Stimulated activated memory B cell treated with anti-CD40 and anti-IgM and Interleukin-4, amounts not matched to agents 10 μg/mL and 1 μg/mL and 100 μg/mL, for 72 hours (primary cell): ENCODE measurements around the gene LIPC.

Experiments used
- ATAC-seq: fragments of 150-1000 bp; cut with Tn5 transposase; 2 replicates; pipeline ENCODE4 v1.10.0; 2021
- H3K27ac Mint-ChIP-seq: one replicate; pipeline ENCODE4 v1.8.0; 2022; ENCODE audit warnings: mild to moderate bottlenecking, mixed read lengths
- H3K27me3 Mint-ChIP-seq: one replicate; pipeline ENCODE4 v1.8.0; 2022; ENCODE audit warnings: mixed read lengths
- H3K36me3 Mint-ChIP-seq: one replicate; pipeline ENCODE4 v1.8.0; 2022; ENCODE audit warnings: mixed read lengths
- H3K4me1 Mint-ChIP-seq: one replicate; pipeline ENCODE4 v1.8.0; 2022; ENCODE audit warnings: mixed read lengths
- H3K4me3 Mint-ChIP-seq: one replicate; pipeline ENCODE4 v1.8.0; 2022; ENCODE audit warnings: mild to moderate bottlenecking, moderate library complexity, mixed read lengths
- H3K9me3 Mint-ChIP-seq: one replicate; pipeline ENCODE4 v1.8.0; 2022; ENCODE audit warnings: mixed read lengths

LIPC gene

DNA sequence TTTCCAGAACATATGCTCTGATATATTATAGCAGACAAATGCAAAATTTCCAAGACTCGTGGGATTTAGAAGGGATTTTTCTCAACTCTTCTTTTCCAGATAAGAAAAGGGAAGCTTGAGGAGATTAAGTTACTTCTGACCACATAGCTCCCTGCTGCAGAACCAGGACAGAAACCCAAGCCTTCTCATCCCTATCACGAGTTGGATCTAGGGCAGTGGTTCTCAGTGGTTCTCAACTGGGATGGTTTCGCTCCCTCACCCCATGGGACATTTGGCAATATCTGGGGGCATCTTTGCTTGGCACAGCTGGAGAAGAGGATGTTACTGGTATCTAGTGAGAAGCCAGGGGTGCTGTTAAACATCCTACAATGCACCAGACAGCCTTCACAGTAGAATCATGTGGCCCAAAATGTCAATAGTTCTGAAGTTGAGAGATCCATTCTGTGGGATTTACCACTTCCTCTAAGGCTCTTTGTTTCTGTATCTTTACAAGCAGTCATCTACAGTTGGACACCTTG is 64.2 kb downstream of the LIPC start:
- H3K4me1 Mint-ChIP-seq = no peaks in the 10 kb centered on the region
- H3K27me3 Mint-ChIP-seq = peaks cover 10% of the 10 kb centered on the region
- H3K4me3 Mint-ChIP-seq = no peak overlapping the region
- no peaks in the 10 kb centered on the region for H3K9me3 Mint-ChIP-seq
- H3K36me3 Mint-ChIP-seq = no peaks in the 10 kb centered on the region
- H3K27ac Mint-ChIP-seq = no peak overlapping the region
- no peak for ATAC-seq

DNA sequence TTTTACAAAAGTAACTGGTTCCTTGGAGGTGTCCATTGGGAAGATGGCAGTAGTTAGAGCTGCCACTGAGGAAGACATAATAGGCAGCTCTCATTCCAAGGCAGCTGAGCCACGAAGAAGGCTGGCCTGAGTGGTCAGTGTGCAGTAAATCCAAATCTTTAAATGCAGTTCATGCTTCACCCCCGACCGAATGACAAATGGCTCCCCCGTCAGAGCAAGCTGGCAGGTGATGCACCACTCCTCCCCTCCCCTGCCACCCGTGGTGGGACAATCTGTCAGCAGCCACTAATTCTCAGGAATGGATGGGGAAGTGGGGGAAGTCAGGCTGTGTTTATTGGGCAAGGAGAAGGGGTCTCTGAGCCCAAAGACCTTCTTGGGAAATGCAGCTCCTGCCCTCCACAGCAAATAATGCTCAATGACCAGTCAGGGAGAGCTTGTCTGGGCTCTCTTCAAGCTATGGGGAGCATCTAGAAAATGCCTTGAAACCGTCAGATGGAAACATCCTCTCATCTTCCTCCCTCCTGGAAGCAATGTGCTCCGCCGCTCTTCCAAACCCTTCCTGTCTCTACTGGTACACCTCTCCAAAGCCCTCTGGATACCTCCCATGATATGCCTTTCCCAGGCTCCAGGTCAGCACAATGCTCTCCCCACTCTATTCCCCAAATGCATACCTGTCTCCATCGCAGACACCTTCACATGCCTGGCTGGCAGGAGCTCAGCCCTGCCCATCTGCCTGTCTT is 65.4 kb downstream of the LIPC start:
- Mint-ChIP-seq H3K27ac (no peak overlapping the region), H3K9me3 (no peaks in the 10 kb centered on the region), H3K4me3 (no peak overlapping the region), H3K4me1 (no peaks in the 10 kb centered on the region), H3K36me3 (no peaks in the 10 kb centered on the region), H3K27me3 (peaks cover 22% of the 10 kb centered on the region)
- ATAC-seq = no peak

DNA sequence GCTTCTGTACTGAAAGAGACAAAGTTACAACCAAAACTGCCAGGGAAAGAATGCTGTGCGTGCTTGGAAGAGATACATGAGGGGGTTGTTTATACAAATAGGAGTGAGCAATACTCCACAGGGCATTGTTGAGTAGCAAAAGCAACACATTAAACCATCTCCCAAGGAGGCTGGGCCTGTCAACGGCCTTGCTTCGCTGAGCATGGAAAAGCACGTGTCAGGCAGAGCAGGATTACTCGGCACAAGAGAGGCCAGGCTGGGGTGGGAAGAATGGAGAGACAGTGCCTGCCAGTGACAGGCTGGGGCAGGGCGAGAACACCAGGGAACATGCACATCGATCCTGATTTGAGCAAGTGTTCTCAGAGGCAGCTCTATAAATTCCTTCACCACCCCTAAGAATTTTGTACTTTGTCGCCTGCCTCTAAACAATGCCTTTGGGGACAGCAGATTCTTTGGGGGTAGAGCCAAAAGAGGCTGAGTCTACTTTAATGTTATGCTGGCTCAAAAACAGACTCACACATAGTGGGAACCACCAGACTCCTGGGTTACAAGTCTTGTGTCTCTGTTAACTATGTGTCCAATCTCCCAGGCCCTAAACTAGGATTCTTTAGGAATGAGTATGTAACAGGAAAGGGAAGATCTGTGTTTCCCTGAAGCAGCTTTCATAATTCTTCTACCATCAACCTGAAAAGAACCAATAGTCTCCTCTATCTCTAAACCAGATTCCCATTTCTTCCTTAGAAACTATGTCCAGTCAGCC is 67.2 kb downstream of the LIPC start:
- ATAC-seq = no peak
- no peaks in the 10 kb centered on the region for H3K36me3 Mint-ChIP-seq
- H3K4me3 Mint-ChIP-seq = no peak overlapping the region
- peaks cover 25% of the 10 kb centered on the region for H3K27me3 Mint-ChIP-seq
- H3K27ac Mint-ChIP-seq = no peak overlapping the region
- H3K4me1 Mint-ChIP-seq = no peaks in the 10 kb centered on the region
- H3K9me3 Mint-ChIP-seq = no peaks in the 10 kb centered on the region

DNA sequence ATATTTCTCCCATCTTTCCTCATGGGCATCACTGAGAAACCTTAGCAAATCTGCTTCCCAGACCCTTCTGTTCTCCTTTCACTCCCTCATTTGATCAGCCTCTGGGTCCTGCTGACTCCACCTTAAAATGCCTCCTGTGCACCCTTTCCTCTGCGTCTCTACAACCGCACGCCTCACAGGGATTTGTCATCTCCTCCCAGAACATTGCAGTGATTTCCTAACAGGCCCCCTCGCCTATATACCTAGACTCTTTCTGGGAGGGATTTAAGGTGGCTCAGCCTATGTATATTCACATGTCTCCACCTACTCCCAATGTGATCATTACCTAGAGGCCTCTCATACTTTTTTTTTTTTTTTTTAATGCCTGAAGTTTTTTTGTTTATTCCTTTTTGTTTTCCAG is 69.2 kb downstream of the LIPC start:
- no peak for ATAC-seq
- H3K36me3 Mint-ChIP-seq = no peaks in the 10 kb centered on the region
- H3K27ac Mint-ChIP-seq = no peak overlapping the region
- no peak overlapping the region for H3K4me3 Mint-ChIP-seq
- H3K27me3 Mint-ChIP-seq = peaks cover 30% of the 10 kb centered on the region
- H3K9me3 Mint-ChIP-seq = no peaks in the 10 kb centered on the region
- no peaks in the 10 kb centered on the region for H3K4me1 Mint-ChIP-seq

DNA sequence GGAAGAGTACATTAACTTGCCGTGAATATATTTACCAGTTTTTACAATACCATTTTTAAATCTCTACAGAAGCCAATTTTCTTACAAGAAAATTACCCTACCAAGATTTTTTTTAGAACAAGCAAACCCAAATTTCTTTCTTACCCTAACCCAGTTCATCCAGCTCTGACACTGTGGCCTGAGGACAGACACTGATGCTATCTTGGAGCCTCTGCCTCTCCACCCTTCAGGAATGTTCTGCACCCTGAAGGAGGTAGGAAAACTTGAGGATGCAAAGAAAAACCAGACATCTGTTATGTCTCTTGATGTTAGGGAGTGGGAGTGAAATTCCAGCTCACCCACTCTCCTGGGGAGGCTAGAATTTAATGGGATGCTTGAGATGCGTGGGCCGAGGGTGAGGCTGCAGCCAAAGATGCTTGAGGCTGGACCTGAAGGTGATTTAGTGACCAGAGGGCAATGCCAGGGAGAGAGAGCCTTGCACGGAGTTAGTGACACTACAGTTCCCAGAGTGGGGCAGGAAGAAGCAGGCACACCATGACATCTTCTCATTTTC is 69.9 kb downstream of the LIPC start:
- H3K27ac Mint-ChIP-seq = no peak overlapping the region
- H3K4me3 Mint-ChIP-seq = no peak overlapping the region

DNA sequence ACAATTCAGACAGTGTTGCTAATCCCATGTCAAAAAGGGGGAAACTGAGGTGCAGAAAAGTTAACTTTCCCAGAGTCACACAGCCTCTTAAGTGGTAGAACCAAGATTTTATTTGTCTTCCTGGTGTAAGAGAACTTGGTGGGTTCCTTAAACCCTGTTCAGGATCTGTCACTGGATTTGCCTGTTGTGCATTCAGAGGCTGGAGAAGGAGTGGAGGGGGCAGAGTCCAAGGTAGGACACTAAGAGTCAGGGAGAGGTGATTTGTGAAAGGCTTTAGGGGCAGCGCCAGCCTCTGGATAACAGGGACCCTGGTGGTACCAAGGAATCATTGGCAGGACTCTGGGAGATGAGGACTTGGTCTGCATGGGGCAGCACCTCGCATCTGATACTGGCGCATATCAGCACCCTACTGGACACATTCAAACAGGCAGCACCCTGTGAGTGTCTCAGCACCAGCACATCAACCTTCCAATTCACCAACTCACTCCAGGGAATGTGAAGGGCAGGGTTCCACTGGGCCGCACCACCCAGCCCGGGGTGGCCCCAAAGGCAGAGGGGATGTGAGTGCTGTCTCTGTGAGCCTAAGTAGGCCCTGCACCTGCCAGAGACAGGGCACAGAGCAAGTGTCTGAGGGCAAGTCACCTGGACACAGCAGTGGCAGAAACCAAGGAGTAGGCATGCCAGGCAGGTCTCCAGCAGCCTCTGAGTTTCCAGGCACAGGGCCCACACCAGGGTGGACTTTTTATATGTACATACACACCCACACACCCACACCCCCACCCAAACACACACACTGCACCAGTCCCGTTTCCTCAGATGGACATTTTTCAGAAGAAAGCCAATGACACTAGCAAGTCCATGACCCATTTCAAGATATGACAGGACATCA is 71.6 kb downstream of the LIPC start:
- H3K36me3 Mint-ChIP-seq = no peaks in the 10 kb centered on the region
- H3K27ac Mint-ChIP-seq = no peak overlapping the region
- H3K27me3 Mint-ChIP-seq = peaks cover 41% of the 10 kb centered on the region
- H3K4me1 Mint-ChIP-seq = no peaks in the 10 kb centered on the region
- H3K4me3 Mint-ChIP-seq = no peak overlapping the region
- ATAC-seq = no peak
- H3K9me3 Mint-ChIP-seq = no peaks in the 10 kb centered on the region

More for the DNA sequence above, 69.9 kb downstream of the LIPC start:
- peaks cover 37% of the 10 kb centered on the region for H3K27me3 Mint-ChIP-seq
- H3K36me3 Mint-ChIP-seq = no peaks in the 10 kb centered on the region
- no peaks in the 10 kb centered on the region for H3K4me1 Mint-ChIP-seq
- no peak for ATAC-seq
- H3K9me3 Mint-ChIP-seq = no peaks in the 10 kb centered on the region

DNA sequence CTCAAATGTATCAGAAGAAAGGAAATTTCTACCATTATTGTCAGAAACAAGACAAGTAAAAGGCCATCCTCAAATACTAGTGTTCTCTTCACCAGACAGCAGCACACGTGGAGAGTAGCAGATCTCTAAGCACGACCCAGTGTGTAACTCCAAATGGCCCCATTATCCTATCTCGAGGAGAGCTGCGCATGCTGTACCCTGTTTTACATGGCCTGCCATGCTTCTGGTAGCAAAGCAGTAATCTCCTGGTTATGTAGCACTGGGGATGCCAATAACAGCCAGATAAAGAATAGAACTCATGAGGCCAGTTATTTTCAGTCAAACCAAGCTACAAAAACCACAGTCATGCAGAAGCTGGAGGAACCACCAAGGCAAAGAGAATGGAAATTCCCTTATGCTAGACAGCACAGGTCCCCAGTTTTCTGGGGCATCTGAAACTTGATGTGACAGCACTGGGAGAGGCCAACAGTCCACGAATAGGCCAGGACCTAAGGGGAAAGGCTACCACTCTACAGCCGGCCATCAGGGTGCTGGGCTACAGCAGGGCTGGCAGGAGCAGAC is 73.0 kb downstream of the LIPC start:
- Mint-ChIP-seq H3K4me3 (no peak overlapping the region), H3K36me3 (no peaks in the 10 kb centered on the region), H3K27ac (no peak overlapping the region), H3K4me1 (no peaks in the 10 kb centered on the region), H3K9me3 (no peaks in the 10 kb centered on the region), H3K27me3 (peaks cover 41% of the 10 kb centered on the region)
- no peak for ATAC-seq

DNA sequence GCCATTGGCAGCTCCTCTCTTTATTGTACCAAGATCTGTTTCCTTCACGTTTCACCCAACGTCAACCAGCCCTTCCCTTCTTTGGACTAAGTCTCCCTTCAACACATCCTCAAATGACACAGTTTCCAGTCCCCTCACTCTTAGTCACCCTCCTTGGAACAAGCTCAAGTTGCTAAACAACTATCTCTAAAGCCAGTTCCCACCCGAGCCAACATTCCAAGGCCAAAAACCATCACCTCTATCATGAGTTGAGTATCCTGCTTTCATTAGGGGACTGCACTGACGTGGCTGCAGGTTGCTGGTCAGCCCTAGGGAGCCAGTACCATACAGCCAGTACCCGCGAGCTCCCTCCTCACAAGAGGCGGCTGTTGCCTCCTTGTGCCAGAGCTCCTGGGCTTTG is 73.8 kb downstream of the LIPC start:
- no peak overlapping the region for H3K4me3 Mint-ChIP-seq
- peaks cover 41% of the 10 kb centered on the region for H3K27me3 Mint-ChIP-seq
- H3K36me3 Mint-ChIP-seq = no peaks in the 10 kb centered on the region
- H3K9me3 Mint-ChIP-seq = no peaks in the 10 kb centered on the region
- no peak overlapping the region for H3K27ac Mint-ChIP-seq
- H3K4me1 Mint-ChIP-seq = no peaks in the 10 kb centered on the region
- no peak for ATAC-seq

DNA sequence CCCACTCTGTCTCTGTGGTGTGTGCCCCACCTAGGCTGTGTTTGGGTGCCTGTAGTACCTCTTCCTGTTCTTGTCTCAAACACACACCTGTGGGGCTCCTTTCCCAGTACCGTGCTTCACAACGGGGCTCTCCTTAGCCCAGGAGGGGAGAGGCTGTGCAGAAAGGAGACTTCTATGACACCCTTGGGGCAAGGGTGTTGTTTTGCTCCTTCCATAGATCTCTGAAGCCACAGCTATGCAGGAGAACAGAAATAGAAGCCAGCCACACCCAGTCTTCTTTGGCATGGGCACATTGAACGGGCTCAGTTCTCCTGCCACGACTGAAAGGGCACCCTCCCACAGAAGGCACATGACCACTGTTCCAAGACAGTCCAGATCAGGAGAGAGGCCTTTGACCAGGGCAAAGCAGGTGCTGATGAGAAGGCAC is 74.3 kb downstream of the LIPC start:
- Mint-ChIP-seq H3K4me3 (no peak overlapping the region), H3K4me1 (no peaks in the 10 kb centered on the region), H3K27me3 (peaks cover 38% of the 10 kb centered on the region), H3K27ac (no peak overlapping the region), H3K36me3 (no peaks in the 10 kb centered on the region), H3K9me3 (no peaks in the 10 kb centered on the region)
- no peak for ATAC-seq

DNA sequence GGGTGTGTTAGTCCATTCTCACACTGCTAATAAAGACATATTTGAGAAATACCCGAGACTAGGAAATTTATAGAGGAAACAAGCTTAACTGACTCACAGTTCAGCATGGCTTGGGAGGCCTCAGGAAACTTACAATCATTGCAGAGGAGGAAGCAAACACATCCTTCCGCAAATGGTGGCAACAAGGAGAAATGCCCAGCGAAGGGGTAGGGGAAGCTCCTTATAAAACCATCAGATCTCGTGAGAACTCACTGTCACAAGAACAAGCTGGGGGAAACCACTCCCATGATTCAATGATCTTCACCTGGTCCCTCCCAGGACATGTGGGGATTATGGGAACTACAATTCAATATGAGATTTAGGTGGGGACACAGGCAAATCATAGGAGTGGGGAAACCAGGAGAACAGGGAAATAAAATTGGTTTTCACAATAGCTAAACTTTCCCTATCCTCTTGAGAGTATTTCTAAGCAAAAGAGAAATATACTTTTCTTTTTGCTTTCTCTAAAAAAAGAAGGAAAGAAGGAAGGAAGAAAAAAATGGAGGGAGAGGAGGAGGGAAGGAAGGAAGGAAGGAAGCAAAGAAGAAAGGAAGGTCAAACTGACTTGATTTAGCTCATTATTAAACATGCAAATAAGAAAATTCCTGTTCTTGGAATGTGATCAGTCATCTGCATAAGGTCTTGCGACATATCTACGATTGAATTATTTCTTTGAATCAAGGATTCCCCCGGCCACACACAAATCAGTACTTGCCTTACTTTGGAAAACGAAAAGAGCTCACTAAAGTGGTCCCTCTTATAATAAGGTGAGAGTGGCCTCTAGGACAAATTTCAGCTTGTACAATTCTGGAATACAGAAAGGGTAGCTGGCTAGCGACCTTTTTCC is 75.2 kb downstream of the LIPC start:
- H3K9me3 Mint-ChIP-seq = no peaks in the 10 kb centered on the region
- H3K4me3 Mint-ChIP-seq = no peak overlapping the region
- H3K36me3 Mint-ChIP-seq = no peaks in the 10 kb centered on the region
- ATAC-seq = no peak
- H3K4me1 Mint-ChIP-seq = no peaks in the 10 kb centered on the region
- H3K27ac Mint-ChIP-seq = no peak overlapping the region
- H3K27me3 Mint-ChIP-seq = peaks cover 30% of the 10 kb centered on the region

DNA sequence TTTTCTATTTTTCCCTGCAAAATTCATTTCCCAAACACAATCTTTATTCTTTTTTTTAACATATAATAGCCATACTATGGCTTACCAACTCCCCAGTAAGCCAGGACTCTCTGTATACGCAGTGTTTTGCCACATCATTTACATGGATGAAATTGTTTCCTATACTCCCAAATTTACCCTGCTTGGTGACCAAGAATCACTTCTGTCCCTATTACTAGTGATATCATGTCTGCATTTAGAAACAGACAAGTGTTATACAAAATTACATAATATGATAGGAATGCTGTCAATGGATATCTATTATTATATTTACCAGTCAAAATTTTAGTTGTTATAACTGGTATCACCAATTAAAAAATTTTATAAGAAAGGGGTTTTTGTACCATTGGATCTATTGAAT is 77.8 kb downstream of the LIPC start:
- Mint-ChIP-seq H3K27ac (no peak overlapping the region), H3K9me3 (no peaks in the 10 kb centered on the region), H3K4me3 (no peak overlapping the region), H3K36me3 (no peaks in the 10 kb centered on the region), H3K27me3 (peaks cover 25% of the 10 kb centered on the region), H3K4me1 (no peaks in the 10 kb centered on the region)
- no peak for ATAC-seq

DNA sequence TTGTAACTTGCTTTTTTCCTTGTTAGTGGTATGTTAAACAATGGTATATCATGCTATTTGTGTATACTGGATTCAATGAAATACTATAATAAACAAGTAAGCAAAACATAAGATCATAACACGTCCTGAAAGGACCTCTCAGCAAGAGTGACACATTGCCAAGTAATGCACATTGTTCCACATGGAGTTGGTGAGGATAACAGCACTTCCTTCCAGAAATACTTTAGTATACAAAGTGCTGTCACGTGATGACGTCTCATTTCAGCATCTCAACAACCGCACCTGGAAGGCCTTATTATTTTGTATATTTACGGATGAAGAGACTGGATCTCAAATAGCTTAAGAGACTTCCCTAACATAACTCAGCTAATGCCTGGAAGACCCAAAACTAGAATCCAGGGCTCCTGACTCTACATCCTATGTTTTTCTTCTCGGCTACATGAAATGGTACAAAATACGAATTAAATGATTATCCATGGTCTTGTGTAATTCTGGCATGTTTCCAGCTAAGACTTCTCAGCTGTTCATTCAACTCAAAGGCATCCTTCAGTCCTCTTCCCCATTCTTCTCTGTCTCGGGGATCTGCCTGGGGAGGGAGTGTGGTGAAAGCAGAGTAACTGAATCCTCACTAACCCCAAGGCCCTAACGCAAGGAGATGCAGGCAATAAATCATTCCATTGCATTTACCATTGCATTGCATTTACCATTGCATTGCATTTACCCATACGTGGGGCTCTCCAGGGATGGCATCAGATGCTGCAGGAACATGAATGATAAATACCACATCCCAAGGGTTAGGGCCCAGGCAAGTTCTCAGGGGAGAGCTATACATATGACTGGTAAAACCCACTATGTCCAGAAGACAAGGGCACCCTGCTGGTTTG is 79.2 kb downstream of the LIPC start:
- H3K27me3 Mint-ChIP-seq = peaks cover 20% of the 10 kb centered on the region
- no peaks in the 10 kb centered on the region for H3K36me3 Mint-ChIP-seq
- H3K27ac Mint-ChIP-seq = no peak overlapping the region
- no peak overlapping the region for H3K4me3 Mint-ChIP-seq
- no peaks in the 10 kb centered on the region for H3K4me1 Mint-ChIP-seq
- no peaks in the 10 kb centered on the region for H3K9me3 Mint-ChIP-seq
- ATAC-seq = no peak

DNA sequence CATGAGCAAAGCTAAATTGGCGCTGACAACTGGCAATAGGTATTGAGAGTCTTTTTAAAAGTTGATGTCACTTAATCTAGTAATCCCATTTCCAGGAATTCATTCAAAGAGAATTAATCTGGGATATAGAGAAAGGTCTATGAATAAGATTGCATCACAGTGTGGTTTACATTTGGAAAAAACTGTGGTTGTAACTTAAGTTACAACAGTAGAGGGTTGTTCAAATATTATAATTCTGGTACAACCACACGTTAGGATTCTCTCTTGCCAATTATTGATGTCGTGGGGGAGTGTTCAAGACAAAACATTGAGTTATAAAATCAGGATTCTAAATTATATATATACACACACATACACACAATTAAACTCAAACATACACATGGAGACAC is 79.8 kb downstream of the LIPC start:
- H3K9me3 Mint-ChIP-seq = no peaks in the 10 kb centered on the region
- no peaks in the 10 kb centered on the region for H3K36me3 Mint-ChIP-seq
- ATAC-seq = no peak
- no peaks in the 10 kb centered on the region for H3K4me1 Mint-ChIP-seq
- H3K27me3 Mint-ChIP-seq = peaks cover 14% of the 10 kb centered on the region
- H3K27ac Mint-ChIP-seq = no peak overlapping the region
- no peak overlapping the region for H3K4me3 Mint-ChIP-seq
